NCI-H128 (cell line): ENCODE data around the gene LRRC63.
"Not testable (repeated sequence)": the region's sequence is repeated elsewhere in the genome, so short reads cannot be mapped to it uniquely, and the experiment has no call there.

Experiments used
- DNase-seq: peaks from one replicate; lab custom pipeline; 2025; ENCODE audit not compliant: unreplicated experiment; lab: John Stamatoyannopoulos, UW

LRRC63 gene

DNA sequence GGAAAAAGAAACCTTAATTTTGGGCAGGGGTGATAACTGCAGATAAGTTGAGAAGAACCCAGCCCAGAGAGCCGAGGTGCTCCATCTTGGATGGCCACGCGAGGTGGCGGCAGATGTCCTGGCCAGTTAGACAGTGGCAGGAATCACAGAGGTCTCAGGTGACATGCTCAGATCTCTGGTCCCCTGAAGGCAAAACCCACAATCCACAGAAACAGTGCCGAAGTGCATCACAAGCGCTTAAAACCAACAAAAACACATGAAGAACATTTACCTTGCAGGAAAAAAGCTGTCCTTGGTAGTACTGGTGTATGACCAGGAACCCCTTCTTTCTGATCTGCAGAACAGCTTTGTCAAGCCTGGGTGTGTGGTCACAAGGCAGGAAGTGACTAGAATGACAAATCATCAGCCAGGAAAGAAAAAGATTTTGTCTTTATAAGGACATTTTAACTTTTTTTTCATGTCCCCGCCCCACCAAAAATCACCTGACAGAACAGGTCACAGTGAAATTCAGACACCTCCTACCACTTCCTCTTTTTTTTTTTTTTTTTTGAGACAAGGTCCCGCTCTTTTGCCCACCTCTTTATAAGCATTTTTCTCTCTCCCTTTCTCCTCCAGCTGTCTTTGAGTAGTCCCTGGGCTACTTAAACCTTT lies 29.8 kb upstream of the LRRC63 start, which contains the start of gene LCP1:
Gene LCP1, minus strand, starts transcription at position 338 of the 651 bp plus-strand sequence. CDS start 22,515 bp downstream, outside the sequence.
- no peak for DNase-seq

GRCh38 chr13:46182491-46182877 lies 29.2 kb upstream of the LRRC63 start:
- no peak for DNase-seq

GRCh38 chr13:46183018-46183946 lies 28.4 kb upstream of the LRRC63 start:
- DNase-seq = no peak

GRCh38 chr13:46184277-46184699 lies 27.4 kb upstream of the LRRC63 start:
- DNase-seq = no peak

DNA sequence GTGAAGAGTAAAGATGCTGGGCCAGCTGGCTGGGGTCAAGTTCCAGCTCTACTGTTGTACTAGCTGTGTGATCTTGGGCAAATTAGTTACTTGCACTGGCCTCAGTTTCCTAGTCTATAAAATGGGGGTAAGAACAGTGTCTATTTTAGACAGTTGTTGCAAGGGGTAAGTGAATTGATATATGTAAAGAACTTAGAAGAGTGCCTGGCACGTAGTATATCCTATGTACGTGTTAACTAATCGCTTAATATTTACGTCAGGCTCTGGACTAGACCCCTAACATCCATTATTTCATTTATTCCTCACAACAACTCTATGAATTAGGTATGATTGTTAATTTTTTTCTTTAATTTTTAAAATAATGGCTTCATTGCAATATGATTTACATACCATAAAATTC lies 26.1 kb upstream of the LRRC63 start:
- no peak for DNase-seq

GRCh38 chr13:46192412-46192811 lies 19.3 kb upstream of the LRRC63 start:
- no peak for DNase-seq

GRCh38 chr13:46195016-46195415 lies 16.7 kb upstream of the LRRC63 start:
- no peak for DNase-seq

- no peak for DNase-seq
Observed at GRCh38 chr13:46197299-46198048, 14.3 kb upstream of the LRRC63 start.

- no peak for DNase-seq
Observed at GRCh38 chr13:46198696-46199193, 13.0 kb upstream of the LRRC63 start.

GRCh38 chr13:46202188-46202795 lies 9.4 kb upstream of the LRRC63 start:
- no peak for DNase-seq

- no peak for DNase-seq
Observed at GRCh38 chr13:46202966-46203365, 8.8 kb upstream of the LRRC63 start.

- DNase-seq = no peak
Observed at GRCh38 chr13:46206143-46206542, 5.6 kb upstream of the LRRC63 start.

DNA sequence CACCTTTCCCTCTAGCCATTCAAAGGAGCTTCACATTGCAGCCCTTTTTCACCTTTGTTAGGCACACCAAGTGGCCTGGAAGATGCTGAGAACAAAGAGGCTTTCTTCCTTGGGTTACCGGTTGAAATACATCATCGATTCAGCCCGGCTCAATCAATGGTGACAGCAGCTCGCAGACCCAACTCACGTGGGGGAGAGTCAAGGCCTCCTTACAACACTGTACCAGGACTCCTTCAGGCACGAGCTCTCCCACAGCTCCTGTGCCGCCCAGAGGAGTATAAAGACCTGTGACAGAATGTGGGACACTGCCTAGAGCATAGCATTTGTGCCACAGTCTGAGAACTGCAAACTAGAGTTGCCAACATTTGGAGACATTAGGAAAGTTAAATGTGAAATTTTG lies 3.9 kb upstream of the LRRC63 start:
- DNase-seq = no peak

DNA sequence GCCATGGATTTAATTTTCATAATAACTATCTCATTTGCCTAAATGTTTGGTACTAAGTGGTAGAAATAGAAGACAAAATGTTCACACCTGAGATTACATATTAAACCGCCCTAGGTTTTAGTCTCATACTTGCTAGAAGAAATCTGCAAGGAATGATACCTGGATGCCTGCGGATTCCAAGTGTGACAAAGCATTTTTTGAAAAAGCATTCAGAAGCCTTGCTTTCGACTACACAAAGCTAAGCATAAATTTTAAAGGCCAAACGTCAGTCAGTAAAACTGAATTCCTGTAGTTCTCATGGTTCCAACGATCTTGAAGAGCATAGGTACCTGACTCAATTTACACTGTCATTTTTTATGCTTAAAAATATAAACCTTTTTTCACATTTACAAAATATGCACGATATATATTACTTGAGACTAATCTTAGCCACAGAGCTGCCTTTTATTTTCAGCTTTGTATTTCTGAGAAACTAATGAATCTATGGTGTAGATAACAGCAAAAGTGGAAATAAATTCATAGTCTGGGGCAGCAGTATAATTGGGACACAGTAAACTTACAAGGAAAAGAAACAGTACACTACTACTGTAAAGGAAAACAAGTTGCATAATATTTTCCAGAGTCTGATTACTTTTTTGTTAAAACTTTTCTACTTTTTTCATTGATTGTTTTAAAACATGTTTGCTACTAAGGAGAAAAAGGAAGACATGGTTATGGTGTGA lies 1.2 kb upstream of the LRRC63 start:
- no peak for DNase-seq

GRCh38 chr13:46211116-46211482 lies 629 bp upstream of the LRRC63 start:
- no peak for DNase-seq

DNA sequence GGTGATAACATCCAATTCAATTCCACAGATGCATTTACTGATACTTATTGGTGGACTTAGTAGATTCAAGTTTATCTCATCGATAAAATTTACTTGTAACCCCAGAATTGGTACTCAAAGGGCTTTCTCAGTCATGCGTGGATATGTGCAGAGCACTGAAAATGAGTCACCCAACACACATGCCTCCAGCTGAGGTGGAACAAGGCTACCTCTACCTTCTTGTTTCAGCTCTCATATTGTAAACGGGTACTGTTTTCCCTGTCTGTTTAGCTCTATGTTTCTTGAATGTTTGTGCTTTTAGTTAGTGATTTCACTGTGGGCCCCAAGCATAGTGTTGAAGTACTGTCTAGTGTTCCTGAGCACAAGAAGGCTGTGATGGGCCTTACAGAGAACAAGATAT lies 1.5 kb downstream of the LRRC63 start:
- DNase-seq = no peak

DNA sequence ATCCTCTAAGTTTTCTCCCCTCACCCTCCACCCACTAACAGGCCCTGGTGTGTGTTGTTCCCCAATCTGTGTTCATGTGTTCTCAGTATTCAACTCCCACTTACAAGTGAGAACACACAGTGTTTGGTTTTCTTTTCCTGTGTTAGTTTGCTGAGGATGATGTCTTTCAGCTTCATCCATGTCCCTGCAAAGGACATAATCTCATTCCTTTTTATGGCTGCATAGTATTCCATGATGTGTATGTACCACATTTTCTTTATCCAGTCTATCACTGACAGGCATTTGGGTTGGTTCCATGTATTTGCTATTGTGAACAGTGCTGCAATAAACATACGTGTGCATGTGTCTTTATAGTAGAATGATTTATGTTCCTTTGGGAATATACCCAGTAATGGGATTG lies 3.0 kb downstream of the LRRC63 start:
- not testable (repeated sequence) for DNase-seq

DNA sequence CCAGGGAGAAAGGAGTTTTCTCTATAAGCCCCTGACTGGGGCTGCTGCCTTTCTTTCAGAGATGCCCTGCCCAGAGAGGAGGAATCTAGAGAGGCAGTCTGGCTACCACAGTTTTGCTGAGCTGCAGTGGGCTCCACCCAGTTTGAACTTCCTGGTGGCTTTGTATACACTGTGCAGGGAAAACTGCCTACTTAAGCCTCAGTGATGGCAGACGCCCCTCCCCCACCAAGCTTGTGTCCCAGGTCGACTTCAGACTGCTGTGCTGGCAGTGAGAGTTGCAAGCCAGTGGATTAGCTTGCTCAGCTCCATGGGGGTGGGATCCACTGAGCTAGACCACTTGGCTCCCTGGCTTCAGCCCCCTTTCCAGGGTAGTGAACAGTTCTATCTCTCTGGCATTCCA lies 8.5 kb downstream of the LRRC63 start:
- not testable (repeated sequence) for DNase-seq

- no peak for DNase-seq
Observed at GRCh38 chr13:46229251-46229650, 17.5 kb downstream of the LRRC63 start.

DNA sequence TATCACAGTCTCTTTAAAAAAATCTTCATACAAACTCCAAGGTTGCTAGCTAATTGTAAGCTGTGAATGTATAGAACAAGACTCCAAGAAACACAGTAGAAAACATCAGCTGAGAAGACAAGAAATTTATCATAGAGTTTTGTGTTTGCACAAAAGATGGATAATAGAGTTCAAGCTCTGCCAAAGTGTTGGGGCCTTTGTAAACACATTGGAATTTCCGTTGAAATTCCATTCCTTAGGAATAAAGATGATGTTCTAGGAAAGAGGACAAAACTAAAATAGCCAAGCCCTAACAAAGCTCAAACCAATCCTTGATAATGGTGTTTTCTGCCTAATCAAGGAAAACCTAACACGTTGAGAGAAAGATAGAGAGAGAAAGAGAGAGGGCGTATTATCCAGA lies 20.6 kb downstream of the LRRC63 start:
- DNase-seq = no peak
